Measurements from ENCODE around the gene TCHHL1. TPM values are rescaled to one million over a fixed set of nuclear protein-coding genes. Genes with fewer than 3 reads are reported as not detected.
"Not testable (repeated sequence)": the region's sequence is repeated elsewhere in the genome, so short reads cannot be mapped to it uniquely, and the experiment has no call there.

The TCHHL1 gene
- total and polyA plus RNA-seq, 2 of the 13 experiments (the other 11 are each of a cell fraction or from before 2014, with no cell fraction given): not detected

- H3K27ac ChIP-seq (ENCODE audit: extremely low read length, insufficient read depth, low read length); H3K4me1 ChIP-seq (ENCODE audit: insufficient read depth, low read length); CTCF ChIA-PET (ENCODE audit: low intra/inter-chr PET ratio, low total read pairs); H2AFZ ChIP-seq (ENCODE audit: low read length); DNase-seq (ENCODE audit: low spot score); ATAC-seq; H3K4me3 ChIP-seq (replicated peaks in 1 of 3; ENCODE audit: insufficient read depth in 1 of 3, low read depth in 2 of 3, low read length in 3 of 3); H3K27me3 ChIP-seq (ENCODE audit: control insufficient read depth in 1 of 2, insufficient read depth in 2 of 2, low read length in 2 of 2); H3K9me3 ChIP-seq (ENCODE audit: low read length); POLR2A ChIA-PET; H3K4me2 ChIP-seq (ENCODE audit: low read depth, low read length); FAIRE-seq; H3K79me2 ChIP-seq (ENCODE audit: insufficient read depth, low read length); H3K9ac ChIP-seq (ENCODE audit: insufficient read depth, low read depth, low read length); intact Hi-C loops (cut with micrococcal nuclease; ENCODE audit: unreplicated experiment); H3K36me3 ChIP-seq (replicated peaks in 1 of 2; ENCODE audit: control insufficient read depth in 1 of 2, insufficient read depth in 2 of 2, low read length in 2 of 2); BruUV-seq (replicated peaks); H4K20me1 ChIP-seq (ENCODE audit: insufficient read depth, low read length); in situ Hi-C loops (cut with HindIII; ENCODE audit: extremely low pct_ligation_motif_present, low pct_unique_long_range_greater_than_20kb): not testable (repeated sequence)
- 27% methylated on average over 14 of the region's 17 CpGs for whole genome bisulfite sequencing (ENCODE audit: low lambda C conversion rate)
Measured at GRCh38 chr1:152080494-152080893, 8.4 kb downstream of the TCHHL1 start.

GRCh38 chr1:152078831-152079441, 9.9 kb downstream of the TCHHL1 start:
- no TSS peak for BruUV-seq (replicated peaks)
- Histone ChIP-seq H4K20me1 (ENCODE audit: insufficient read depth, low read length) (no peaks in the 10 kb centered on the region), H3K36me3 (replicated peaks in 1 of 2; ENCODE audit: control insufficient read depth in 1 of 2, insufficient read depth in 2 of 2, low read length in 2 of 2) (no peaks in the 10 kb centered on the region), H3K27me3 (ENCODE audit: control insufficient read depth in 1 of 2, insufficient read depth in 2 of 2, low read length in 2 of 2) (peaks cover 0 to 6% of the 10 kb centered on the region in 2 experiments; a peak in 1 of 5 replicates), H3K4me2 (ENCODE audit: low read depth, low read length) (no peak overlapping the region), H3K9me3 (ENCODE audit: low read length) (no peaks in the 10 kb centered on the region), H3K4me3 (replicated peaks in 1 of 3; ENCODE audit: insufficient read depth in 1 of 3, low read depth in 2 of 3, low read length in 3 of 3) (no peak overlapping the region), H3K27ac (ENCODE audit: extremely low read length, insufficient read depth, low read length) (no peak overlapping the region), H3K79me2 (ENCODE audit: insufficient read depth, low read length) (no peaks in the 10 kb centered on the region), H3K4me1 (ENCODE audit: insufficient read depth, low read length) (no peaks in the 10 kb centered on the region), H3K9ac (ENCODE audit: insufficient read depth, low read depth, low read length) (no peak overlapping the region), H2AFZ (ENCODE audit: low read length) (no peak overlapping the region)
- intact Hi-C loops (cut with micrococcal nuclease; ENCODE audit: unreplicated experiment): no loop called here
- 40% methylated on average over 5 of the region's 24 CpGs for WGBS (ENCODE audit: low lambda C conversion rate)
- DNase-seq (ENCODE audit: low spot score) (no peak), ATAC-seq (no peak), FAIRE-seq (no peak)
- POLR2A ChIA-PET: no interaction called here
- in situ Hi-C loops (cut with HindIII; ENCODE audit: extremely low pct_ligation_motif_present, low pct_unique_long_range_greater_than_20kb): no loop called here
- CTCF ChIA-PET (ENCODE audit: low intra/inter-chr PET ratio, low total read pairs): no interaction called here
- no peak for TF ChIP-seq ZNF547 (CRISPR knock-in tag; IDR thresholded peaks at IDR 0.05)
- TF ChIP-seq ZNF460 (CRISPR knock-in tag; IDR thresholded peaks at IDR 0.05; ENCODE audit: borderline replicate concordance): no peak
- TF ChIP-seq GTF3A (CRISPR knock-in tag; conservative IDR thresholded peaks at IDR 0.05): no peak
- TF ChIP-seq ZBTB4 (CRISPR knock-in tag; IDR thresholded peaks at IDR 0.05; ENCODE audit: borderline replicate concordance): no peak
- no peak for TF ChIP-seq CEBPZ (IDR thresholded peaks at IDR 0.05; ENCODE audit: low read length)
- TF ChIP-seq RXRB (CRISPR knock-in tag; IDR thresholded peaks at IDR 0.05; ENCODE audit: borderline replicate concordance): no peak
- no peak for TF ChIP-seq CERS6 (CRISPR knock-in tag; IDR thresholded peaks at IDR 0.05)
- TF ChIP-seq CENPBD1 (CRISPR knock-in tag; IDR thresholded peaks at IDR 0.05; ENCODE audit: borderline replicate concordance, low read depth): no peak
- TF ChIP-seq SIX1 (CRISPR knock-in tag; IDR thresholded peaks at IDR 0.05; ENCODE audit: borderline replicate concordance): no peak

All from HepG2 (cell line).